Measurements from ENCODE around the gene ECM1.

ECM1 gene

GRCh38 chr1:150560011-150560438, 52.1 kb downstream of the ECM1 start:
- DNase-seq, result no peak

GRCh38 chr1:150560576-150561253, 52.8 kb downstream of the ECM1 start:
- DNase-seq, result no peak

- peak; percentile 53 to 90 for DNase-seq
Observed at GRCh38 chr1:150561254-150561973, 53.5 kb downstream of the ECM1 start.

- DNase-seq, result peak; percentile 46 to 74
Observed at GRCh38 chr1:150561974-150562445, 54.1 kb downstream of the ECM1 start.

GRCh38 chr1:150562446-150563339, 54.8 kb downstream of the ECM1 start:
- no peak for DNase-seq
